Mucosa of descending colon (tissue), 3 donors: ENCODE results near the gene TACSTD2. TPM values are rescaled to one million over a fixed set of nuclear protein-coding genes. Genes with fewer than 3 reads are reported as not detected.

ENCODE experiments used
- ATAC-seq: fragments of 200-7000 bp; cut with Tn5 transposase; one replicate; pipeline ENCODE4 v1.9.1; 2020; ENCODE audit warnings: mild to moderate bottlenecking, moderate library complexity
- DNase-seq, 3 donors: peaks; one replicate each; pipeline ENCODE4 v3.0.0-alpha.2; 2020
- H3K36me3 ChIP-seq: fragments of 200-600 bp; one replicate; pipeline ENCODE4 v1.8.0; 2021; ENCODE audit warnings: low read depth, mild to moderate bottlenecking
- H3K4me1 ChIP-seq: fragments of 200-600 bp; one replicate; pipeline ENCODE4 v1.8.0; 2021; ENCODE audit warnings: low read depth, mild to moderate bottlenecking
- H3K4me3 ChIP-seq: fragments of 200-600 bp; one replicate; pipeline ENCODE4 v1.8.0; 2021; ENCODE audit warnings: mild to moderate bottlenecking
- H3K9me3 ChIP-seq: fragments of 200-600 bp; one replicate; pipeline ENCODE4 v1.8.0; 2021; ENCODE audit warnings: mild to moderate bottlenecking
- CTCF ChIP-seq: fragments of 200-600 bp; IDR thresholded peaks from one replicate; pipeline ENCODE4 v1.8.0; 2022; ENCODE audit warnings: antibody characterized with exemption, mild to moderate bottlenecking
- intact Hi-C, 2 donors: fragments of 100-400 bp; cut with DNase I in 1 of 2; cut with micrococcal nuclease in 1 of 2; formaldehyde crosslinking; loops; one replicate each; pipeline versions ENCODE4 v1.11.0 to v1.11.1; 2022; cut with DNase I, micrococcal nuclease
- total RNA-seq, 3 donors: library from RNA; stranded (reverse); fragmentation: NEBNext Ultra II Directional in 2 of 3; extraction: Animal tissue kit (Norgen Biotek cat#: 25700) in 2 of 3; gene quantifications; one replicate each; pipeline versions ENCODE4 v1.2.1 to v1.2.4, GENCODE V29; 2021 to 2023
- donor health status: DM: no; HTN: no; CAD: no; lungs with moderate emphysema.
- donor health status: DM: no; HTN: no; CAD: no.
- donor health status: DM: no; HTN: yes; CAD: no.

The TACSTD2 gene
- total RNA-seq, 3 donors from 2014 or later: 0.23 to 0.65 (median 0.32) TPM

- DNase-seq: peak in 2 of 3 donors; percentile 44 to 60
- Histone ChIP-seq H3K4me1 (peaks cover 6% of the 10 kb centered on the region), H3K9me3 (no peaks in the 10 kb centered on the region), H3K4me3 (no peak overlapping the region), H3K36me3 (no peaks in the 10 kb centered on the region)
- no peak for TF ChIP-seq CTCF
- intact Hi-C loops: no loop called here
- ATAC-seq: peak; percentile 86
Observed at GRCh38 chr1:58620259-58620658, 43.2 kb upstream of the TACSTD2 start.

- ATAC-seq: no peak
- Histone ChIP-seq H3K4me1 (peaks cover 6% of the 10 kb centered on the region), H3K9me3 (no peaks in the 10 kb centered on the region), H3K36me3 (no peaks in the 10 kb centered on the region), H3K4me3 (no peak overlapping the region)
- TF ChIP-seq CTCF: no peak
- DNase-seq: no peak
- intact Hi-C loops: no loop called here
Observed at GRCh38 chr1:58619286-58620054, 42.4 kb upstream of the TACSTD2 start.

- no peak for TF ChIP-seq CTCF
- H3K36me3 ChIP-seq: no peaks in the 10 kb centered on the region
- no peak overlapping the region for H3K4me3 ChIP-seq
- intact Hi-C loops: no loop called here
- no peaks in the 10 kb centered on the region for H3K9me3 ChIP-seq
- H3K4me1 ChIP-seq: peaks cover 6% of the 10 kb centered on the region
- DNase-seq (peak in 1 of 3 donors; percentile 7), ATAC-seq (peak; percentile 56)
Observed at GRCh38 chr1:58618303-58618702, 41.3 kb upstream of the TACSTD2 start.

- H3K4me3 ChIP-seq: no peak overlapping the region
- intact Hi-C loops: no loop called here
- H3K36me3 ChIP-seq: no peaks in the 10 kb centered on the region
- H3K4me1 ChIP-seq: no peaks in the 10 kb centered on the region
- DNase-seq (no peak), ATAC-seq (no peak)
- no peak for TF ChIP-seq CTCF
- H3K9me3 ChIP-seq: peaks cover 5% of the 10 kb centered on the region
Observed at GRCh38 chr1:58611861-58612385, 34.9 kb upstream of the TACSTD2 start.

GRCh38 chr1:58608945-58609344 is 31.9 kb upstream of the TACSTD2 start:
- ATAC-seq (no peak), DNase-seq (no peak)
- intact Hi-C loops: no loop called here
- Histone ChIP-seq H3K4me1 (no peaks in the 10 kb centered on the region), H3K4me3 (no peak overlapping the region), H3K9me3 (peaks cover 5% of the 10 kb centered on the region), H3K36me3 (no peaks in the 10 kb centered on the region)
- no peak for TF ChIP-seq CTCF
